Adipocyte (in vitro differentiated cells): ENCODE data around the gene SORBS2.

ENCODE experiments used
- DNase-seq: peaks from one replicate; pipeline ENCODE4 v3.0.0-alpha.2; 2015; ENCODE audit warnings: low read depth
- H3K27me3 ChIP-seq: replicated peaks from 2 replicates; pipeline ENCODE4 v1.7.0; 2013; ENCODE audit warnings: mild to moderate bottlenecking, low read length, moderate library complexity; ENCODE audit not compliant: control insufficient read depth, insufficient read depth
- H3K36me3 ChIP-seq: 2 replicates; pipeline ENCODE4 v1.7.0; 2013; ENCODE audit warnings: low read length, mild to moderate bottlenecking, moderate library complexity; ENCODE audit not compliant: control insufficient read depth, insufficient read depth, severe bottlenecking
- H3K4me1 ChIP-seq: 2 replicates; pipeline ENCODE4 v1.7.0; 2013; ENCODE audit warnings: mild to moderate bottlenecking, low read length, moderate library complexity; ENCODE audit not compliant: control insufficient read depth, insufficient read depth
- H3K4me3 ChIP-seq: 2 replicates; pipeline ENCODE4 v1.7.0; 2013; ENCODE audit warnings: mild to moderate bottlenecking, low read length, moderate library complexity
- H3K9ac ChIP-seq: 2 replicates; pipeline ENCODE4 v1.7.0; 2013; ENCODE audit warnings: mild to moderate bottlenecking, low read length, moderate library complexity
- H3K9me3 ChIP-seq: 2 replicates; pipeline ENCODE4 v1.7.0; 2013; ENCODE audit warnings: mild to moderate bottlenecking, low read length, moderate library complexity; ENCODE audit not compliant: control insufficient read depth

SORBS2 gene

GRCh38 chr4:185590982-185591381, 221.0 kb downstream of the SORBS2 start:
- H3K4me3 ChIP-seq: no peak overlapping the region
- DNase-seq: no peak
- no peaks in the 10 kb centered on the region for H3K4me1 ChIP-seq
- no peaks in the 10 kb centered on the region for H3K36me3 ChIP-seq
- no peaks in the 10 kb centered on the region for H3K9me3 ChIP-seq
- H3K27me3 ChIP-seq: peaks cover 13% of the 10 kb centered on the region
- no peak overlapping the region for H3K9ac ChIP-seq

- Histone ChIP-seq H3K9me3 (no peaks in the 10 kb centered on the region), H3K27me3 (peaks cover 13% of the 10 kb centered on the region), H3K36me3 (no peaks in the 10 kb centered on the region), H3K4me1 (no peaks in the 10 kb centered on the region), H3K9ac (no peak overlapping the region), H3K4me3 (no peak overlapping the region)
- DNase-seq: peak; percentile 73
Observed at GRCh38 chr4:185589067-185589836, 222.7 kb downstream of the SORBS2 start.

- H3K27me3 ChIP-seq: peaks cover 13% of the 10 kb centered on the region
- H3K9me3 ChIP-seq: no peaks in the 10 kb centered on the region
- no peaks in the 10 kb centered on the region for H3K36me3 ChIP-seq
- H3K9ac ChIP-seq: no peak overlapping the region
- peak overlapping the region; percentile 4 for H3K4me3 ChIP-seq
- no peaks in the 10 kb centered on the region for H3K4me1 ChIP-seq
- DNase-seq: no peak
Observed at GRCh38 chr4:185587427-185588161, 224.4 kb downstream of the SORBS2 start.

- H3K4me1 ChIP-seq: no peaks in the 10 kb centered on the region
- peaks cover 13% of the 10 kb centered on the region for H3K27me3 ChIP-seq
- no peak overlapping the region for H3K9ac ChIP-seq
- no peaks in the 10 kb centered on the region for H3K9me3 ChIP-seq
- peak overlapping the region; percentile 4 for H3K4me3 ChIP-seq
- peak; percentile 9 for DNase-seq
- no peaks in the 10 kb centered on the region for H3K36me3 ChIP-seq
Observed at GRCh38 chr4:185587030-185587426, 225.0 kb downstream of the SORBS2 start.

- Histone ChIP-seq H3K4me3 (no peak overlapping the region), H3K36me3 (no peaks in the 10 kb centered on the region), H3K27me3 (peaks cover 13% of the 10 kb centered on the region), H3K9ac (no peak overlapping the region), H3K4me1 (no peaks in the 10 kb centered on the region), H3K9me3 (no peaks in the 10 kb centered on the region)
- no peak for DNase-seq
Observed at GRCh38 chr4:185585211-185585610, 226.8 kb downstream of the SORBS2 start.

GRCh38 chr4:185583813-185584212, 228.2 kb downstream of the SORBS2 start:
- Histone ChIP-seq H3K27me3 (peaks cover 13% of the 10 kb centered on the region), H3K4me1 (no peaks in the 10 kb centered on the region), H3K9ac (no peak overlapping the region), H3K9me3 (no peaks in the 10 kb centered on the region), H3K4me3 (no peak overlapping the region), H3K36me3 (no peaks in the 10 kb centered on the region)
- DNase-seq: no peak

- H3K27me3 ChIP-seq: peaks cover 11% of the 10 kb centered on the region
- no peaks in the 10 kb centered on the region for H3K9me3 ChIP-seq
- no peak overlapping the region for H3K9ac ChIP-seq
- H3K36me3 ChIP-seq: no peaks in the 10 kb centered on the region
- no peak overlapping the region for H3K4me3 ChIP-seq
- no peak for DNase-seq
- H3K4me1 ChIP-seq: no peaks in the 10 kb centered on the region
Observed at GRCh38 chr4:185582651-185583400, 229.2 kb downstream of the SORBS2 start.

GRCh38 chr4:185580699-185581098, 231.3 kb downstream of the SORBS2 start:
- DNase-seq: no peak
- no peaks in the 10 kb centered on the region for H3K9me3 ChIP-seq
- no peaks in the 10 kb centered on the region for H3K36me3 ChIP-seq

GRCh38 chr4:185578284-185578683, 233.7 kb downstream of the SORBS2 start:
- DNase-seq: no peak
- H3K9ac ChIP-seq: no peak overlapping the region
- no peaks in the 10 kb centered on the region for H3K4me1 ChIP-seq
- no peak overlapping the region for H3K4me3 ChIP-seq
- H3K27me3 ChIP-seq: no peaks in the 10 kb centered on the region
- no peaks in the 10 kb centered on the region for H3K9me3 ChIP-seq
- H3K36me3 ChIP-seq: no peaks in the 10 kb centered on the region

More at GRCh38 chr4:185580699-185581098, 231.3 kb downstream of the SORBS2 start:
- no peak overlapping the region for H3K4me3 ChIP-seq
- no peaks in the 10 kb centered on the region for H3K4me1 ChIP-seq
- H3K27me3 ChIP-seq: no peaks in the 10 kb centered on the region
- no peak overlapping the region for H3K9ac ChIP-seq

- Histone ChIP-seq H3K36me3 (no peaks in the 10 kb centered on the region), H3K9me3 (no peaks in the 10 kb centered on the region), H3K4me1 (no peaks in the 10 kb centered on the region), H3K27me3 (no peaks in the 10 kb centered on the region), H3K4me3 (no peak overlapping the region), H3K9ac (no peak overlapping the region)
- DNase-seq: no peak
Observed at GRCh38 chr4:185576962-185577950, 234.7 kb downstream of the SORBS2 start.
